ENCODE data around the gene KRTAP10-1. TPM values are rescaled to one million over a fixed set of nuclear protein-coding genes. Genes with fewer than 3 reads are reported as not detected.
"Not testable (repeated sequence)": the region's sequence is repeated elsewhere in the genome, so short reads cannot be mapped to it uniquely, and the experiment has no call there.

The KRTAP10-1 gene
- total RNA-seq, 1 experiment from 2014 or later = not detected

DNA sequence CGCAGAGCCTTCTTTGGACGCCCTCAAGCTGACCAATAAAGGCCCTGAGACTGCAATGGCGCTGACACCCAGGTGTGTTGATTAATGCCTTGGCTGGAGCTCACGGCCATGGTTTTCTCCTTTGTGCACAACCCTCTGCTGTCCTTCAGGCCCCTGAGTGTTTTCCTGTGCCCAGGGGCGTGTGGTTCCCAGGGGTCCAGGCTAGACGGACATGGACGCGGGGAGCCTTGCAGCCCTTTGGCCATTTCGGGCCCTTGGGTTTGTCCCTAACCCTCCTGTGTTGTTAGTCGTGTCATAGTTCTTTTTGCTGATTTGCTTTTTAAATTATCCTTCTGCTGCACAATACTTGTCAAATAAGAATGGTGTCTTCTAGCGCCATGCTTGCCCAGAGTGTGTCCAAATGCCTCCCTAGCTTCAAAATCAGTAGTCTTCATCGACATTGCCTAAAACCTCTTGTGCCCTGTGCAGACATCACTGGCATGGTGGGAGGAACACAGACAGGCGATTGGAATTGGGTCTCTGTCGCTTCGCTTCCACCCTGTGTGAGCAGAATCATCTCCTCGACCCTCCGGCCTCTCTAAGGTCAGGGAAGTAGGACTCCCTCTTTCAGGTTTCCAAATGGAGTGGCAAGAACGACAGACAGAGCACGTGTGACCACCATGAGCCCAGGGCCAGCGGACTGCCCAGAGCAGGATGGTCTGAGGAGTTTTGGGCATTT is 35.5 kb upstream of the KRTAP10-1 start:
- Mint-ChIP-seq H3K27me3 (ENCODE audit: insufficient read depth, unreplicated experiment) (peaks cover 49% of the 10 kb centered on the region), H3K9me3 (ENCODE audit: unreplicated experiment) (peaks cover 20% of the 10 kb centered on the region), H3K4me1 (ENCODE audit: insufficient read depth, unreplicated experiment) (peaks cover 7% of the 10 kb centered on the region), H3K4me3 (ENCODE audit: unreplicated experiment) (no peak overlapping the region), H3K27ac (ENCODE audit: low read depth, unreplicated experiment) (peak overlapping the region; percentile 79), H3K36me3 (ENCODE audit: insufficient read depth, unreplicated experiment) (no peaks in the 10 kb centered on the region)
- TF ChIP-seq, protein P1, sequence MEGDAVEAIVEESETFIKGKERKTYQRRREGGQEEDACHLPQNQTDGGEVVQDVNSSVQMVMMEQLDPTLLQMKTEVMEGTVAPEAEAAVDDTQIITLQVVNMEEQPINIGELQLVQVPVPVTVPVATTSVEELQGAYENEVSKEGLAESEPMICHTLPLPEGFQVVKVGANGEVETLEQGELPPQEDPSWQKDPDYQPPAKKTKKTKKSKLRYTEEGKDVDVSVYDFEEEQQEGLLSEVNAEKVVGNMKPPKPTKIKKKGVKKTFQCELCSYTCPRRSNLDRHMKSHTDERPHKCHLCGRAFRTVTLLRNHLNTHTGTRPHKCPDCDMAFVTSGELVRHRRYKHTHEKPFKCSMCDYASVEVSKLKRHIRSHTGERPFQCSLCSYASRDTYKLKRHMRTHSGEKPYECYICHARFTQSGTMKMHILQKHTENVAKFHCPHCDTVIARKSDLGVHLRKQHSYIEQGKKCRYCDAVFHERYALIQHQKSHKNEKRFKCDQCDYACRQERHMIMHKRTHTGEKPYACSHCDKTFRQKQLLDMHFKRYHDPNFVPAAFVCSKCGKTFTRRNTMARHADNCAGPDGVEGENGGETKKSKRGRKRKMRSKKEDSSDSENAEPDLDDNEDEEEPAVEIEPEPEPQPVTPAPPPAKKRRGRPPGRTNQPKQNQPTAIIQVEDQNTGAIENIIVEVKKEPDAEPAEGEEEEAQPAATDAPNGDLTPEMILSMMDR (IDR thresholded peaks at IDR 0.05; ENCODE audit: unreplicated experiment) = no peak
- ChIA-PET CTCF (interaction anchor here (0.6 to 1.1 kb wide), 2 partner anchors 65 to 851 kb away, joined by 4 read pairs; no protein-coding TSS in a partner anchor), POLR2A (no interaction called here)
- intact Hi-C loops (cut with micrococcal nuclease) = no loop called here
- no TSS peak for BruUV-seq (replicated peaks)
- DNase-seq (ENCODE audit: unreplicated experiment) = no peak

DNA sequence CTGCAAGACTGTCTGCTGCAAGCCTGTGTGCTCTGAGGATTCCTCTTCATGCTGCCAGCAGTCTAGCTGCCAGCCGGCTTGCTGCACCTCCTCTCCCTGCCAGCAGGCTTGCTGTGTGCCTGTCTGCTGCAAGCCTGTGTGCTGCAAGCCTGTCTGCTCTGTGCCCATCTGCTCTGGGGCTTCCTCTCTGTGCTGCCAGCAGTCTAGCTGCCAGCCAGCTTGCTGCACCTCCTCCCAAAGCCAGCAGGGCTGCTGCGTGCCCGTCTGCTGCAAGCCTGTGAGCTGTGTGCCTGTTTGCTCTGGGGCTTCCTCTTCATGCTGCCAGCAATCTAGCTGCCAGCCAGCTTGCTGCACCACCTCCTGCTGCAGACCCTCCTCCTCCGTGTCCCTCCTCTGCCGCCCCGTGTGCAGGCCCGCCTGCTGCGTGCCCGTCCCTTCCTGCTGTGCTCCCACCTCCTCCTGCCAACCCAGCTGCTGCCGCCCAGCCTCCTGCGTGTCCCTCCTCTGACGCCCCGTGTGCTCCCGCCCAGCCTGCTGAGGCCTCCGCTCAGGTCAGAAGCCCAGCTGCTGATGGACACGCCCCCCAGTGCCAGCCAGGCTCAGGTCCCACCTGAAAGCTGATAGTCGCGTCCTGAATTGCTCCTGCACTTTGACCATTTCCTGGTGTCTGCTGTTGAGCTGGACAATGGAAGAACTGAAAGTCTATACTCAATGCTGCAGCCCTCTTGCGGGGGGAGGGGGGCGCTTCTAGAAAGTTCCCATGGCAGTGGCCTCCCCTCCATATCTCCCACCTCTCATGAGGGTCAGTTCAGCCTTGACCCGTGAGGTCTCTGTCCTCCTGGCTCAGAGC is 34.7 kb upstream of the KRTAP10-1 start:
- intact Hi-C loops (cut with micrococcal nuclease) = no loop called here
- no TSS peak for BruUV-seq (replicated peaks)
- Mint-ChIP-seq H3K4me3 (ENCODE audit: unreplicated experiment) (no peak overlapping the region), H3K27me3 (ENCODE audit: insufficient read depth, unreplicated experiment) (peaks cover 48% of the 10 kb centered on the region), H3K9me3 (ENCODE audit: unreplicated experiment) (peaks cover 25% of the 10 kb centered on the region), H3K4me1 (ENCODE audit: insufficient read depth, unreplicated experiment) (peaks cover 7% of the 10 kb centered on the region), H3K36me3 (ENCODE audit: insufficient read depth, unreplicated experiment) (no peaks in the 10 kb centered on the region), H3K27ac (ENCODE audit: low read depth, unreplicated experiment) (peak overlapping the region; percentile 79)
- TF ChIP-seq, protein P1 (IDR thresholded peaks at IDR 0.05; ENCODE audit: unreplicated experiment) = peak; percentile 17
- POLR2A ChIA-PET = no interaction called here
- CTCF ChIA-PET = interaction anchor here (0.6 to 1.1 kb wide), 4 partner anchors 57 to 852 kb away, joined by 3 to 4 read pairs (median 4); no protein-coding TSS in a partner anchor
- peak; percentile 16 for DNase-seq (ENCODE audit: unreplicated experiment)

DNA sequence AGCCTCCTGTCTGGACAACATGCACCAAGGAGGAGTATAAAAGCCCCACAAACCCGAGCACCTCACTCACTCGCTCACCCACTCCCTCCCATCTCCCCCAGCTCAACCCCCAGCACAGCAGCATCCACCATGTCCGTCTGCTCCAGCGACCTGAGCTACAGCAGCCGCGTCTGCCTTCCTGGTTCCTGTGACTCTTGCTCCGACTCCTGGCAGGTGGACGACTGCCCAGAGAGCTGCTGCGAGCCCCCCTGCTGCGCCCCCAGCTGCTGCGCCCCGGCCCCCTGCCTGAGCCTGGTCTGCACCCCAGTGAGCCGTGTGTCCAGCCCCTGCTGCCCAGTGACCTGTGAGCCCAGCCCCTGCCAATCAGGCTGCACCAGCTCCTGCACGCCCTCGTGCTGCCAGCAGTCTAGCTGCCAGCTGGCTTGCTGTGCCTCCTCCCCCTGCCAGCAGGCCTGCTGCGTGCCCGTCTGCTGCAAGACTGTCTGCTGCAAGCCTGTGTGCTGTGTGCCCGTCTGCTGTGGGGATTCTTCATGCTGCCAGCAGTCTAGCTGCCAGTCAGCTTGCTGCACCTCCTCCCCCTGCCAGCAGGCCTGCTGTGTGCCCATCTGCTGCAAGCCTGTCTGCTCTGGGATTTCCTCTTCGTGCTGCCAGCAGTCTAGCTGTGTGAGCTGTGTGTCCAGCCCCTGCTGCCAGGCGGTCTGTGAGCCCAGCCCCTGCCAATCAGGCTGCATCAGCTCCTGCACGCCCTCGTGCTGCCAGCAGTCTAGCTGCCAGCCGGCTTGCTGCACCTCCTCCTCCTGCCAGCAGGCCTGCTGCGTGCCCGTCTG is 33.8 kb upstream of the KRTAP10-1 start, which contains the start of gene KRTAP10-4:
Gene KRTAP10-4 (plus strand): TSS at position 100 of the 827 bp plus-strand sequence. CDS start 30 bp downstream, at position 130.
- peak within 1 kb of the TSS; percentile 79 for H3K27ac Mint-ChIP-seq (ENCODE audit: low read depth, unreplicated experiment)
- DNase-seq (ENCODE audit: unreplicated experiment); POLR2A ChIA-PET; BruUV-seq (replicated peaks); H3K4me1 Mint-ChIP-seq (ENCODE audit: insufficient read depth, unreplicated experiment); H3K36me3 Mint-ChIP-seq (ENCODE audit: insufficient read depth, unreplicated experiment); H3K4me3 Mint-ChIP-seq (ENCODE audit: unreplicated experiment); intact Hi-C loops (cut with micrococcal nuclease): not testable (repeated sequence)
- H3K9me3 Mint-ChIP-seq (ENCODE audit: unreplicated experiment) = peaks cover 25% of the 10 kb centered on the region
- CTCF ChIA-PET = interaction anchor here (0.6 to 0.7 kb wide), 2 partner anchors 56 to 136 kb away, joined by 3 read pairs; no protein-coding TSS in a partner anchor
- peaks cover 45% of the 10 kb centered on the region for H3K27me3 Mint-ChIP-seq (ENCODE audit: insufficient read depth, unreplicated experiment)

DNA sequence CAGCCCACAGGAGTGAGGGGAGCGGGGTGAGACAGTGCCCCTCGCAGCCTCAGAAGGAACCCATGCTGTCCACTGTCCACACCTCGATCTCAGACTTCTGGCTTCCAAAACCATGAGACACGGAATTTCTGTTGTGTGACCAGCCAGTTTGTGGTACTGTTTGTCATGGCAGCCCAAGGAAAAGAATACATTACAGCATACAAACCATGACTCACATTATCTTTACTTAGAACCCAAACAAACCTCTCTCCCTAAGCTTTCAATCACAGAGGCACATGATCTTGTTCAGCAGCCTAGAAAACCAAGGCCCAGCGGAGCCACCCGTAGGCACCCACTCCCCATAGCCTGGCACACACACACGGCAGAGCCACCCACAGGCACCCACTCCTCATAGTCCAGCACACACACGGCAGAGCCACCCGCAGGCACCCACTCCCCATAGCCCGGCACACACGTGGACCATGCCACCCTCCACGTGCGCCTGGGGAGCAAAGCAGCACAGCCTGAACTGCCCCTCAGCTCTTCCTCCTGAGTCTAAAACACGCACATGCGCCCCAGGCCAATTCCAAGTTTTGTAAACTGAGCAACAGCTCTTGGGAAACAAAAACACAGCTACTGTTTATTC is 33.1 kb upstream of the KRTAP10-1 start:
- DNase-seq (ENCODE audit: unreplicated experiment) = no peak
- Mint-ChIP-seq H3K27me3 (ENCODE audit: insufficient read depth, unreplicated experiment) (peaks cover 45% of the 10 kb centered on the region), H3K4me1 (ENCODE audit: insufficient read depth, unreplicated experiment) (peaks cover 7% of the 10 kb centered on the region), H3K9me3 (ENCODE audit: unreplicated experiment) (peaks cover 25% of the 10 kb centered on the region), H3K27ac (ENCODE audit: low read depth, unreplicated experiment) (no peak overlapping the region), H3K36me3 (ENCODE audit: insufficient read depth, unreplicated experiment) (no peaks in the 10 kb centered on the region), H3K4me3 (ENCODE audit: unreplicated experiment) (no peak overlapping the region)
- ChIA-PET POLR2A (no interaction called here), CTCF (interaction anchor here (0.6 kb wide), 1 partner anchor 28 kb away, joined by 4 read pairs; no protein-coding TSS in a partner anchor)
- intact Hi-C loops (cut with micrococcal nuclease) = no loop called here
- BruUV-seq (replicated peaks) = no TSS peak
- TF ChIP-seq, protein P1 (IDR thresholded peaks at IDR 0.05; ENCODE audit: unreplicated experiment) = no peak

All from MCF 10A (cell line).